Stimulated activated CD8-positive, alpha-beta memory T cell treated with anti-CD3 and anti-CD28 coated beads, Interleukin-7, amount 100 ng/mL, for 4 hours (primary cell): ENCODE data around the gene GPR176.

Source experiments
- DNase-seq, 2 donors: peaks; one replicate each; pipeline ENCODE4 v3.0.0-alpha.2; 2020; ENCODE audit warnings: low read depth in 2 of 2

Gene GPR176

DNA sequence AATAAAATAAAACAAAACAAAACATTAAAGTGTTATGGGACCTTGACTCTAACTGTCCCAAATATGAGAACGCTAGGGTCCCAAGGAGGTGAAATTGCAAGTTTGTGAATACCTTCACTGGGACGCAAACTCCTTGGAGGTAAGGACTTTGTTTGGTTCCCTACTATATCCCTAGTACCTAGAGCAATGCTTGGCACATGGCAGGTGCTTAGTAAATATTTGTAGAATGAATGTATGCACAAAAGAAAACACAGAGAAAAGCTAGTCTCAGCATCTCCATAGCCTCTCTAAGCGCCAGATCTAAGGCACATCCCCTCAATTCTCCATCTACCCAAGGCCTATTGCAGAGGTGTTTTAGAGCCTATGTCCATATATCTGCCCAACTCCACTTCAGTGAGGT lies 30.5 kb downstream of the GPR176 start:
- no peak for DNase-seq

DNA sequence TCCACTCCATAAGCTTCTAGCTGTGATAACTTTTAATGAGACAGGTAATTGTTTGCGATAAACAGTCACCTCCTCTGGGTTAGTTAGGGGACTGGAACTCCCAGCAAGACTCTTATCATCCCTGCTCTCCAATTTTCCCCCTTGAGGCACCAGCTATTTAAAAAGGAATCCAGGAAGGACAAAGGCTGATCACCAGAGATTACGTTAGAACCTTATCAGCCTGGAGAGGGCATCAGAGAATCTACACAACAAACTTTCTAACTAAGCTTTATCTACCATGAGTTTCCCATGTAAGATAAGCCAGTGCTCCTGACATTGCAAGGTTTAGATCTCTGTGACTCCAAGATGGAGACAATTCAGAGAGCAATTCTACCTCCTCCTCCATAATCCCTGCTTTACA lies 31.3 kb downstream of the GPR176 start:
- no peak for DNase-seq

- DNase-seq: no peak
Measured at GRCh38 chr15:39888243-39888642, 31.8 kb downstream of the GPR176 start.

- DNase-seq: no peak
Measured at GRCh38 chr15:39887832-39888231, 32.2 kb downstream of the GPR176 start.

DNA sequence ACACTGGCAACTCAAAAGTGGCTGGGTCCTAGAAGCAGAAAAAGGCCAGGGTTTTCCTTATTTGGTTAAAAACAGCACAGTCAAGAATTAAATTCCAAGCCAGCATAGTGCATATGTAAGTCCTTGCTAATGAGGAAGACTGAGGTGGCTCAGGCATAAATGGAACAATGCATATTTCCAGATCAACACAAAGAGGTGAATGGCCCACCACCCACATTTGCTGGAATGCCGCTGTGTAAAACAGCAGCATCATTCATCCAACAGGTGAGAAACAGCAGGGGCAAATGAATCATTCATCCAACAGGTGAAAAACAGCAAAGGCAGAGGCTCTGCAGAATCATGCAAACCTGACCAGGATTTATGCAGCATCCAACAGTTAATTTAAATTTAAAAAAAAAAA lies 32.9 kb downstream of the GPR176 start:
- DNase-seq: no peak

DNA sequence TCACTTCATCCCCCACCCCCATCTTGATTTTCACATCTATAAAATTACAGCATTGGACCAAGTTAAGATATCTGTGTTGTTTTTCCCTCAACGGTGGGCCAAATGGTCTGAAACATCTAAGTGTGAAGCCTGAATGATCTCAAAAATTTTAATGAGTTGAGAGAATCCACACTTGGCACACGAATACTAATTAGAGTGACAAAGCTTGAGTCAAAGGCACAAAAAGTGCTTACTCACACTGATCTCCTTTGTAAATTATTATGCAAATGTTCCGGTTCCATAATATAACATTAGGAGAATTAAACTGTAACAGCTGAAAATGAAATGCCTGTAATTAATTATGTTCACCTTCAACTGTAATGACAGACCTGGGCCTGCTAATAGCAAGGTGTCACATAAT lies 33.6 kb downstream of the GPR176 start:
- DNase-seq: no peak

- DNase-seq: no peak
Measured at GRCh38 chr15:39885099-39885777, 34.8 kb downstream of the GPR176 start.

DNA sequence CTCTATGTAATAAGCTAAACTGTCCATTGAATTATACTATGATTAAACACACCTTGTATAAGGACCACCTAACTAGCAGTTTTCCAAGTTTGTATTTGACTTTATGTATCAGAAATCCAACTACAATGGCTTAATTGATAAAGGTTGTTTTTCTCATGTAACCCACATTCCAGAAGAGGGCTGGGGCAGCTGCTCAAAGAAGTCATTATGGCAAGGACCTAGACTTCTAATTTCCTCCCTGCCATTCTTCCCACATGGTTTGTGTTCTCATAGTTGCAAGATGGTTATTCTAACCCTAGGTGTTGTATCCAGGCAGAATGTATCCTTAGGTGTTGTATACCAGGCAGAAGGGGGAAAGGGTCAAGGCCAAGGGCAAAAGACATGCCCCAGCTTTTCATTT lies 35.7 kb downstream of the GPR176 start:
- no peak for DNase-seq

DNA sequence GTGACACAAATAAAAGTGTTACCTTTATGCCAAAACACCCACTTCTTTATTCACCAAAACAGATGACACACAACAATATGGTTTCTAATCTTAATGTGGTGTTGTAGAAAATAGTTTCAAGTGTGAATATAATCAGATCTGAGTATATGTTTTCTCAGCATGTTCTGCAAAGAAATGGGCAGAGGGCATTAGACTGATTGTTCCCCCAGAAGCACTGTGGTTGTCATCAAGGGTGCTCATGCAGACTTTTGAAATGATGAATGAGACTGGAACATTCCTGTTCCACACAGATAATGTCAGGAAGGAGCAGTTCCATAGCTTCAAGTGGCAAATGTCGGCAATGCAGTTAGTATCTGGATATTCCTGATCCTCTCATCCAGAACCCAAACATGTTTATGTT lies 37.5 kb downstream of the GPR176 start:
- no peak for DNase-seq

DNA sequence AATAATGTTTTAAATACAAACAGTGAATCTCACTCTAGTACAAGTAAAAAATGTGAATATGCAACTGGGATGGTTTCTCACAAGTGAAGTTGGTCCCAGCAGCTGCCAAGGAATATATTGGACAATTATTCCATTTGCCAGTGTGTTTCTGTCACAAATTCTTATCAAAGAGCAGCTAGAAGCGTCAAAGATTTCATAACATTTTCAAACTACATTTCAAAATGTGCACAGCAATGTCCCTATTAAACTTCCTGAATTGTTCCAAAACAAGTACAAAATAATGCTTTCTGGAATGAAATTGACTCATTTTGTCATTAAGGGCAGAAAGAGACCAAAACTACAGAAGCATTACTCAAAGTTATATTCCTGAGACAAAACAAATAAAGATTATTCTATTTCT lies 38.3 kb downstream of the GPR176 start:
- DNase-seq: no peak

DNA sequence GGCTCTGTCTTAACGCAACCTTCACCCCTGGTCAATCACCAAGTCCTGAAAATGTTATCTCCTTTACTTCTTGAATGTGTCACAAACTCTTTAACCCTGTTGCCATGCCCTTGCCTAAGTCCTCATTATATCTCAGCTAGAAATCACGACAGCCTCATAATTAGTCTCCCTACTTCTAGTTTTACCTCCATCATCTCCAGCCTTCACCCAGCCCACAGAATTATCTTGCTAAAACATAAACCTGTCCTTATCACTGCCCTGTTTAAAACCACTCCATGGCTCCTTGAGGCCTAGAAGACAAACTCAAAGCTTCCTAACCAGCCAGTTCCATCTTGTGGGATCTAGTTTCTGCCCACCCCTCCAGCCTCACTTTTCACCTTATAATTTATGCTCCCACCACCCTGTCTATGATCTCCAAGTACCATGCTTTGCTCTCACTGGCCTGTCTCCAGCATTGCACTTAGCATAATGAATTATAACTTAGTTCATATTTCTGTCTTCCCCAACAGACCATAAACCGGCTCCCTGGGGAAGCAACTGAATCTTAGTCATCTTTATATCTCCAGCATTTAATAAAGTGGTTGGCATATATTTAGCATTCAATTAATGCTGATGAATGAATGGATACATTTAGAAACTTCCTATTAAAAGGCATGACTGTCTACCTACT lies 39.2 kb downstream of the GPR176 start:
- DNase-seq: no peak

DNA sequence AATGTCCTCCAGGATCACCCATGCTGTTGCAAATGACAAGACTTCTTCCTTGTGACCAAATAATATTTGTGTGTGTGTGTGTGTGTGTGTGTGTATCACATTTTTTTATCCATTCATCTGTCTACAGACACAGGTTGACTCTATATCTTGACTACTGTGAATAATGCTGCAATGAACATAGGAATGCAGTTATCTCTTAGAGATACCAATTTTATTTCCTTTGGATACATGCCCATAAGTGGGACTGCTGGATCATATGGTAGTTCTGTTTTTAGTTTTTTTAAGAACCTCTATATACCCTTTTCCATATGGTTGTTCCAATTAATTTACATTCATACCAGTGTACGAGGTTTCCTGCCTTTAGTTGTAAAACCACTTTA lies 41.7 kb downstream of the GPR176 start:
- DNase-seq: no peak

DNA sequence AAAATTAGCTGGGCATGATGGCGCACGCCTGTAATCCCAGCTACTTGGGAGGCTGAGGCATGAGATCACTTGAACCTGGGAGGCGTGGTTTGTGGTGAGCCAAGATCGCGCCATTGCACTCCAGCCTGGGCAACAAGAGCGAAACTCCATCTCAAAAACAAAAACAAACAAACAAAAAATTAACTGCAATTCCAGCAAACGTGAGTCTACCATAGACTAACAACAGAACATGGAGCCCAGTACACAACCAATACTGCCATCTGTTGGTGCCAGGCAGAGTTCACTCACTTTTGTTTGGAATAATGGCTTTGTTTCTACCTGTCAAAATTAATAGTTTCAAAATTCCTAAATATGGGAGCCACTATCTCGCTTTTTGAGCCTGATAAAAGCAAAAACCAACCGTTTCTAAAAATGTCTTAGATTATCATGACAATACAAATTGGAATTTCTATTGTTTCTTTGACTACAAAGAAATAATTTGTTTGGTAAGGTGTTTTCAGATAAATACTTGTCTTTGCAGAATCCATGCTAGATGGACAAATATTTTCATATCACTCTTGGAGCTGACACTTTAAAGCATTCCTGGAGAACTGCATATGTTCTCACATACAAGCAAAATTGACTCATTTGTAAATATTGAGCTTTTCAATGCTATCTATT lies 45.0 kb downstream of the GPR176 start:
- no peak for DNase-seq

DNA sequence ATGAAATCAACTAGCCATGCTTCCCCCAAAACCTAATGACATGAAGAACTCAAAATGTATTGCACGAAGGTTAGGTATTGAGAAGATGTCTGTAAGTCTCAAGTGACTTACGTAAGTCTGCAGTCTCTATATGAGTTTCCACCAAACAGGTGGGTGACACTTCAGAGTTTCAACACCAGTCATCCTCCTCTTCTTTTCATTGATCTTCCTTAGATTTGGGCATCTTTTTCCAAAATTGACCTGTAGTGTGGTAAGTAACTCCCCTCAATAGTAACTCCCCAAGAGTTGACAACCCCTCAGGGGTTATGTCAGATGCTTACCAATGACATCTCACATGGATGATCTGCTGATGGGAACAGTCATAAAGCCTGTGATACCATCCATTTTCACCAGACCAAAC lies 46.1 kb downstream of the GPR176 start:
- no peak for DNase-seq

GRCh38 chr15:39870537-39870936 lies 49.5 kb downstream of the GPR176 start:
- DNase-seq: no peak

DNA sequence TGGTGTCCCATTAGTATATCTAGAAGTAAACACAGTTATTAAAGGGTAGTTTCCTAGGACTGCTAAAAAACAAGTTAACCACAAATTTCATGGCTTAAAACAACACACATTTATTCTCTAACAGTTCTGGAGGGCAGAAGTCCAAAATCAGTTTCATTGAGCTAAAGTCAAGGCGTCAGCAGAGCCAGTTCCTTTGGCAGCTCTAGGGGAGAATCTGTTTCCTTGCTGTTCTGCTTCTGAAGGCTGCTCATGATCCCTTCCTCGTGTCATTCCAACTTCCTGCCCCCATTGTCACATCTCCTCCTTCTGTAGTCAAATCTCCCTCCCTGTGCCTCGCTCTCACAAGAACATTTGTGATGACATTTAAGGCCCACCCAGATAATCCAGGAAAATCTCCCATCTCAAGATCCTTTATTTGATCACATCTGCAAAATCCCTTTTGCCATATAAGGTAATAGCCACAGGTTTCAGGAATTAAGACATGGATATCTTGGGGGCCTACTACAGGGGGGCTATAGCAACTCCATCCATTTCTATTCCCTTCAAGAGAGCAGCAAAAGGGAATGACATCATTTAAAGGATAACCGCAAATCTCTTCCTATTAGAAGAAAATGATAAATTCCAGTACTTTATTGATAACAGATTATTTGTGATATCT lies 50.1 kb downstream of the GPR176 start:
- no peak for DNase-seq

GRCh38 chr15:39869254-39869653 lies 50.8 kb downstream of the GPR176 start:
- no peak for DNase-seq

GRCh38 chr15:39868396-39868795 lies 51.7 kb downstream of the GPR176 start:
- no peak for DNase-seq

DNA sequence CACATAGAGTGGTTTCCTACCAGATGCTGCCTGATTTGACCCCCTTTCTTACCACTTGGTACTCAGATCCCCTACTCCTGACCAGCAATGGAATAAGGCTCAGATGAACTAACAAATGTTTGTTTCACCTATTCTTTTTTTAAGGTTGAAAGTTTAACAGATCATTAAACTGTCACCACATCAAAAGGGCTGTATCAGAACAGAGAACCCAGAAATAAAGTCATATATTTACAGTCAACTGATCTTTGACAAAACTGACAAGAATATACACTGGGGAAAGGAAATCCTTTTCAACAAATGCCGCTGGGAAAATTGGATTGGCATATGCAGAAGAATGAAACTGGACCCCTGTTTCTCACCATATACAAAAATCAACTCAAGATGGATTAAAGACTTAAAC lies 56.0 kb downstream of the GPR176 start:
- DNase-seq: no peak

DNA sequence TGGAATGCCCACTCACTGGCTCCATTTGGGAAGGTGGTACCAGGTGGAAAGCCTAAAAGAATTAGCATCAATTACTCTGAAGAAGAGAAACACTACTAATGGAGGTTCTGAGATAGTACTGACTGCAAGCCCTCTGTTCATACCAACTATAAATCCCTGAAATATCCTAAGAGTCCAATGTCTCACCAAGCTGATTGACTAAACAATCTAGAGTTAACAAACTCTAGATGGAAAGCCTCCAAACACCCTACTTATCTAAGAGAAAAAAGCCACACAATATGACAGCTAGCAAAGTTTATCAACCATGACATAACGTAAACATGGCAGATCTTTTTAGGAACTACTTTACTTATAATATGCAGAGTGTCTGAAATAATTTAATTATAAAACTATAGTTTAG lies 59.2 kb downstream of the GPR176 start:
- no peak for DNase-seq

DNA sequence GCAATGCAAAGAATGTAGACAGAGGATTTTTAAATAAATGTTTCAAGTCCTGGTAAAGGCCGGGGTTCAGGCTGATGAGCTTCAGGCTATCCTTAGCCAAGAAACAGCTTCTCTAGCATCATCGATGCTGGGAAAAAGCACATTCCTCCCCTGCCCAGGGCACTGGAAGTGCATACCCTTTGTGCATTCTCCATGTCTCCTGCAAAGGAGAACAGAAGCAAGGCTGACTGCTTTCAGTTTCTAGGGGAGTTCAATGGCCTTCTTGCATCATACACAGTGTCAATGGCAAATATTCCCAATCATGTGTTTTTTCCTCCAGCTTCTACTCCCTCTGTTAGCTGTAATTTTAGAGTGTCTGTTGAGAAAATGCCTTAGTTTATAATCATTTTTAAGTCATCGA lies 59.9 kb downstream of the GPR176 start:
- DNase-seq: no peak

DNA sequence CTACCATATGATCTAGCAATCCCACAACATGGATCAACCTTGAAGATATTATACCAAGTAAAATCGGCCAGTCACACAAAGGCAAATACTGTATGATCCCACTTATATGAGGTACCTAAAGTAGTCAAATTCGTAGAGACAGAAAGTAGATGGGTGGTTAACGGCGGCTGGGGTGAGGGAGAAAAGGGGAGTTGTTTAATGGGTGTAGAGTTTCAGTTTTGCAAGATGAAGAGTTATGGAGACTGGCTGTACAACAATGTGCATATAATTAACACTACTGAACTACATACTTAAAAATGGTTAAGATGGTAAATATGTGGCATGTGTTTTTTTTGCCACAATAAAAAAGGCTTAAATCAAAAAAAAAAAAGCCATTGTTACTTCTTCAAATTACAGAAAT lies 60.4 kb downstream of the GPR176 start:
- no peak for DNase-seq

DNA sequence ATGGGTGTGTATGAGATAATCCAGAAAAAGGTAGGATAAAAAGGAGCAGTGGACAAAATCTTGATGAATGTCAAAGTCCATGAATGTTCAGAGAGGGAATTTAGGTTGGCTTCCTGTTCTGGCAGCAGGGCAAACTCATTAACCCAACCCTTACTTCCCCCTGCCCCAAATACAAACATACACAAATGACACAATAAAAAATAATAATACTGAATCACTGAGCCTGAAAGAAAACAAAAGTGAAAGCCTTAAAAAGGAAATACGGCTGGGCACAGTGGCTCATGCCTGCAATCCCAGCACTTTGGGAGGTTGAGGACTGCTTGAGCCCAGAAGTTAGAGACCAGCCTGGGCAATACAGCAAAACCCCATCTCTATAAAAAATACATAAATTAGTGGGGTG lies 62.9 kb downstream of the GPR176 start:
- no peak for DNase-seq
